K562 (cell line): ENCODE measurements around the gene RIMKLA. TPM values are rescaled to one million over a fixed set of nuclear protein-coding genes. Genes with fewer than 3 reads are reported as not detected.

ENCODE experiments used
- ATAC-seq: fragments of 200-7000 bp; cut with Tn5 transposase; 3 replicates; pipeline ENCODE4 v1.9.1; 2020; ENCODE audit warnings: moderate library complexity
- BruUV-seq: library from RNA; stranded (reverse); fragments of 400-500 nt; replicated peaks from 2 replicates; lab custom pipeline; 2021; lab: Mats Ljungman, UMichigan
- CTCF ChIA-PET: fragments of 300-600 bp; formaldehyde crosslinking; extraction: SDS; loops from one replicate; lab custom pipeline; 2021; ENCODE audit warnings: low intra/inter-chr PET ratio; lab: Yijun Ruan, JAX
- POLR2A ChIA-PET: fragments of 300-600, 350-650 bp; sonication (Branson Sonifier 250); formaldehyde crosslinking; extraction: SDS; loops from one replicate; lab custom pipeline; 2021; ENCODE audit warnings: antibody characterized with exemption, inconsistent platforms; lab: Yijun Ruan, JAX
- DNase-seq, 4 experiments: peaks; one replicate each; pipeline versions ENCODE4 v3.0.0 to v3.0.0-alpha.2; 2011 to 2018; ENCODE audit warnings: low spot score in 3 of 4, mixed read lengths in 3 of 4; ENCODE audit errors: extremely low read depth in 1 of 4
- FAIRE-seq: peaks from 2 replicates; lab custom pipeline; 2011; peaks lifted over from hg19 to GRCh38; lab: Jason Lieb, UNC
- H2AFZ ChIP-seq: 2 replicates; pipeline ENCODE4 v1.6.0; 2011; ENCODE audit warnings: low read depth, low read length, control low read depth, inconsistent platforms
- H3K27ac ChIP-seq: fragments of 200-600 bp; 3 replicates; pipeline ENCODE4 v1.8.0; 2011; ENCODE audit warnings: low read depth, mild to moderate bottlenecking, control low read depth, inconsistent platforms, low read length, moderate library complexity, mixed read lengths; ENCODE audit errors: extremely low read depth
- H3K27me3 ChIP-seq, 2 experiments: fragments of 300-600 bp in 1 of 2; 2 replicates in 1 of 2; 3 replicates in 1 of 2; pipeline versions ENCODE4 v1.6.0 to v1.8.0; 2011; ENCODE audit warnings: inconsistent platforms in 2 of 2, low read length in 2 of 2, mild to moderate bottlenecking in 1 of 2, mixed read lengths in 1 of 2, moderate library complexity in 1 of 2; ENCODE audit not compliant: control insufficient read depth in 2 of 2, insufficient read depth in 2 of 2
- H3K36me3 ChIP-seq: fragments of 300-600 bp; 3 replicates; pipeline ENCODE4 v1.8.0; 2011; ENCODE audit warnings: mild to moderate bottlenecking, low read length, inconsistent platforms; ENCODE audit not compliant: control insufficient read depth, insufficient read depth
- H3K4me1 ChIP-seq, 2 experiments: fragments of 200-600 bp in 1 of 2; replicated peaks in 1 of 2; 2 replicates in 1 of 2; 3 replicates in 1 of 2; pipeline versions ENCODE4 v1.5.1 to v1.8.0; 2011; ENCODE audit warnings: inconsistent platforms in 2 of 2, low read length in 2 of 2, mild to moderate bottlenecking in 1 of 2, mixed read lengths in 1 of 2, moderate library complexity in 1 of 2; ENCODE audit not compliant: control insufficient read depth in 2 of 2, insufficient read depth in 2 of 2
- H3K4me2 ChIP-seq: 2 replicates; pipeline ENCODE4 v1.6.1; 2011; ENCODE audit warnings: low read length, control low read depth, inconsistent platforms, mixed read lengths; ENCODE audit not compliant: insufficient read depth
- H3K4me3 ChIP-seq: fragments of 200-600 bp; sonication (generic), shearing (Covaris generic); 2 replicates; pipeline ENCODE4 v1.5.1; 2016; ENCODE audit warnings: control low read depth, inconsistent platforms
- H3K79me2 ChIP-seq: fragments of 200-600 bp; 3 replicates; pipeline ENCODE4 v1.8.0; 2011; ENCODE audit warnings: low read length, inconsistent platforms; ENCODE audit not compliant: control insufficient read depth, insufficient read depth
- H3K9ac ChIP-seq, 2 experiments: 2 replicates each; pipeline versions ENCODE4 v1.6.0 to v1.6.1; 2011; ENCODE audit warnings: low read depth in 2 of 2, low read length in 2 of 2, control low read depth in 1 of 2, inconsistent platforms in 1 of 2, mild to moderate bottlenecking in 1 of 2, mixed read lengths in 1 of 2; ENCODE audit not compliant: insufficient read depth in 1 of 2
- H3K9me1 ChIP-seq: one replicate; pipeline ENCODE4 v1.6.0; 2011; ENCODE audit warnings: inconsistent platforms, mild to moderate bottlenecking, low read length, moderate library complexity; ENCODE audit not compliant: control insufficient read depth, insufficient read depth
- H3K9me3 ChIP-seq: replicated peaks from 2 replicates; pipeline ENCODE4 v1.5.1; 2011; ENCODE audit warnings: low read depth, low read length, inconsistent platforms; ENCODE audit not compliant: control insufficient read depth, insufficient read depth
- H4K20me1 ChIP-seq: replicated peaks from 2 replicates; pipeline ENCODE4 v1.6.1; 2011; ENCODE audit warnings: low read length, inconsistent platforms, mixed read lengths; ENCODE audit not compliant: control insufficient read depth, insufficient read depth
- BRCA1 ChIP-seq, 2 experiments: fragments of 450-650 bp in 1 of 2; sonication (generic) in 1 of 2; formaldehyde crosslinking in 1 of 2; IDR thresholded peaks; 2 replicates each; pipeline versions ENCODE4 v1.5.0 to v1.6.1; 2017 to 2020; ENCODE audit warnings: mild to moderate bottlenecking in 1 of 2, missing genetic modification reagents in 1 of 2
- BRF1 ChIP-seq: IDR thresholded peaks from 3 replicates; pipeline ENCODE4 v1.6.1; 2011; ENCODE audit warnings: borderline replicate concordance, mild to moderate bottlenecking; ENCODE audit not compliant: insufficient read length; ENCODE audit errors: extremely low read depth
- KLF16 ChIP-seq: IDR thresholded peaks from 2 replicates; pipeline ENCODE4 v1.6.1; 2016; ENCODE audit warnings: antibody characterized with exemption
- SMARCA4 ChIP-seq: fragments of 450-650 bp; IDR thresholded peaks from 2 replicates; pipeline ENCODE4 v1.6.1; 2016
- WGBS: fragments of 100-300 bp; shearing (Covaris generic); methylation state at CpG from one replicate; pipeline ENCODE4 v1.1.6; 2016; ENCODE audit warnings: low coverage, mixed read lengths; ENCODE audit not compliant: insufficient coverage; ENCODE audit errors: missing lambda C conversion rate; 5-methylcytosine and 5-hydroxymethylcytosine counted together
- in situ Hi-C: fragments of 300-500 bp; cut with MboI; formaldehyde crosslinking; loops from 4 replicates; pipeline ENCODE4 v1.15.0; 2018; ENCODE audit warnings: inconsistent platforms, mixed read lengths
- intact Hi-C: fragments of 100-400 bp; cut with micrococcal nuclease; formaldehyde crosslinking; loops from 2 replicates; pipeline ENCODE4 v1.14.2; 2022
- polyA plus RNA-seq, 8 experiments: library from polyadenylated mRNA; depleted of rRNA in 4 of 8; stranded (reverse) in 5 of 8; unstranded in 3 of 8; fragments of >200 nt; fragmentation: Nextera tagmentation in 2 of 8; fragmentation: Illumina TruSeq in 1 of 8; extraction: Ambion mirVana in 2 of 8; extraction: Trizol in 1 of 8; gene quantifications; 2 replicates each; pipeline versions ENCODE4 v1.2.1 to v1.2.3, GENCODE V29; 2011 to 2014; ENCODE audit warnings: inconsistent platforms in 1 of 8, missing spikeins in 1 of 8
- total RNA-seq, 7 experiments: library from RNA; depleted of rRNA in 6 of 7; stranded (reverse); fragments of >200 nt in 6 of 7; fragmentation: Illumina TruSeq in 2 of 7; extraction: Trizol in 2 of 7; gene quantifications; 2 replicates each; pipeline versions ENCODE4 v1.2.1 to v1.2.3, GENCODE V29; 2011 to 2021; ENCODE audit warnings: low replicate concordance in 1 of 7
- TF ChIP-seq, protein P1 (sequence below): IDR thresholded peaks from 2 replicates; pipeline ENCODE4 v1.6.1; 2011; ENCODE audit warnings: borderline replicate concordance, low read depth, mild to moderate bottlenecking, moderate library complexity, low read length; ENCODE audit not compliant: insufficient read depth, poor library complexity, severe bottlenecking

The RIMKLA gene
- total and polyA plus RNA-seq, 9 of the 15 experiments (the other 6 are each of a cell fraction or from before 2014, with no cell fraction given) = 0.02 TPM; not detected in 8

GRCh38 chr1:42336978-42337377 lies 43.6 kb upstream of the RIMKLA start:
- ChIA-PET POLR2A (interaction anchor here (0.6 to 3.2 kb wide), 2 partner anchors 8 to 13 kb away, joined by 3 to 20 read pairs; no protein-coding TSS in a partner anchor), CTCF (no interaction called here)
- Histone ChIP-seq H3K79me2 (peaks cover 42% of the 10 kb centered on the region), H3K9ac (peak overlapping the region in 1 of 2 experiments; percentile 31; a peak in 1 of 4 replicates), H3K27me3 (peaks cover 0 to 6% of the 10 kb centered on the region in 2 experiments; a peak in 3 of 5 replicates), H3K27ac (no peak overlapping the region), H3K4me3 (no peak overlapping the region), H3K4me2 (no peak overlapping the region), H3K4me1 (peaks cover 17 to 18% of the 10 kb centered on the region in 2 experiments; a peak in 4 of 5 replicates), H2AFZ (peak overlapping the region; percentile 7; the same call in 1 of the 2 replicates), H4K20me1 (peaks cover 16% of the 10 kb centered on the region), H3K9me1 (no peaks in the 10 kb centered on the region), H3K9me3 (no peaks in the 10 kb centered on the region), H3K36me3 (no peaks in the 10 kb centered on the region)
- TF ChIP-seq BRF1 (no peak), SMARCA4 (no peak), KLF16 (no peak), BRCA1 (IDR thresholded peaks at IDR 0.05) (no peak), BRCA1 (CRISPR knock-in tag; IDR thresholded peaks at IDR 0.05) (no peak)
- TF ChIP-seq, protein P1, sequence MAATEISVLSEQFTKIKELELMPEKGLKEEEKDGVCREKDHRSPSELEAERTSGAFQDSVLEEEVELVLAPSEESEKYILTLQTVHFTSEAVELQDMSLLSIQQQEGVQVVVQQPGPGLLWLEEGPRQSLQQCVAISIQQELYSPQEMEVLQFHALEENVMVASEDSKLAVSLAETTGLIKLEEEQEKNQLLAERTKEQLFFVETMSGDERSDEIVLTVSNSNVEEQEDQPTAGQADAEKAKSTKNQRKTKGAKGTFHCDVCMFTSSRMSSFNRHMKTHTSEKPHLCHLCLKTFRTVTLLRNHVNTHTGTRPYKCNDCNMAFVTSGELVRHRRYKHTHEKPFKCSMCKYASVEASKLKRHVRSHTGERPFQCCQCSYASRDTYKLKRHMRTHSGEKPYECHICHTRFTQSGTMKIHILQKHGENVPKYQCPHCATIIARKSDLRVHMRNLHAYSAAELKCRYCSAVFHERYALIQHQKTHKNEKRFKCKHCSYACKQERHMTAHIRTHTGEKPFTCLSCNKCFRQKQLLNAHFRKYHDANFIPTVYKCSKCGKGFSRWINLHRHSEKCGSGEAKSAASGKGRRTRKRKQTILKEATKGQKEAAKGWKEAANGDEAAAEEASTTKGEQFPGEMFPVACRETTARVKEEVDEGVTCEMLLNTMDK = no peak
- intact Hi-C loops (no loop called here), in situ Hi-C loops (no loop called here)
- no peak for DNase-seq
- FAIRE-seq = no peak
- no peak for ATAC-seq
- 48% methylated on average over 6 of the region's 6 CpGs for WGBS
- BruUV-seq = no TSS peak
